GM23338 (cell line): Measurements from ENCODE around the gene EDEM2. TPM values are rescaled to one million over a fixed set of nuclear protein-coding genes. Genes with fewer than 3 reads are reported as not detected.
A peak's percentile ranks its signal among the peaks of the same experiment; 100 is the strongest.

ENCODE experiments used
- ATAC-seq: fragments of 200-7000 bp; cut with Tn5 transposase; 3 replicates; pipeline ENCODE4 v1.9.1; 2020
- DNase-seq: peaks from one replicate; pipeline ENCODE4 v3.0.0-alpha.2; 2015; ENCODE audit warnings: low spot score
- H2AFZ ChIP-seq: fragments of 200-600 bp; sonication (generic); 2 replicates; pipeline ENCODE4 v1.8.0; 2016; ENCODE audit warnings: antibody characterized with exemption, mild to moderate bottlenecking, moderate library complexity
- H3F3A ChIP-seq: fragments of 200-600 bp; sonication (generic); replicated peaks from 2 replicates; pipeline ENCODE4 v1.8.0; 2017; ENCODE audit warnings: antibody characterized with exemption, mixed run types, low read depth
- H3K27ac ChIP-seq: fragments of 200-600 bp; sonication (generic); 2 replicates; pipeline ENCODE4 v1.6.1; 2016; ENCODE audit warnings: low read depth
- H3K27me3 ChIP-seq: fragments of 200-600 bp; sonication (generic); 2 replicates; pipeline ENCODE4 v1.8.0; 2016; ENCODE audit warnings: mild to moderate bottlenecking, mixed run types, moderate library complexity; ENCODE audit not compliant: insufficient read depth
- H3K36me3 ChIP-seq: fragments of 200-600 bp; sonication (generic); 2 replicates; pipeline ENCODE4 v1.8.0; 2016; ENCODE audit warnings: mild to moderate bottlenecking; ENCODE audit not compliant: insufficient read depth
- H3K4me1 ChIP-seq: fragments of 200-600 bp; sonication (generic); 2 replicates; pipeline ENCODE4 v1.8.0; 2016; ENCODE audit warnings: mild to moderate bottlenecking, moderate library complexity; ENCODE audit not compliant: insufficient read depth
- H3K4me2 ChIP-seq: fragments of 200-600 bp; sonication (generic); 2 replicates; pipeline ENCODE4 v1.7.1; 2017; ENCODE audit warnings: mixed run types
- H3K4me3 ChIP-seq: fragments of 200-600 bp; sonication (generic); 2 replicates; pipeline ENCODE4 v1.6.1; 2016; ENCODE audit warnings: mixed run types
- H3K79me2 ChIP-seq: fragments of 200-600 bp; sonication (generic); replicated peaks from 2 replicates; pipeline ENCODE4 v1.8.0; 2017; ENCODE audit warnings: mild to moderate bottlenecking; ENCODE audit not compliant: insufficient read depth
- H3K9me2 ChIP-seq: fragments of 200-600 bp; sonication (generic); 2 replicates; pipeline ENCODE4 v1.8.0; 2017; ENCODE audit not compliant: insufficient read depth
- H4K20me1 ChIP-seq: fragments of 200-600 bp; sonication (generic); replicated peaks from 2 replicates; pipeline ENCODE4 v1.8.0; 2017; ENCODE audit warnings: mild to moderate bottlenecking; ENCODE audit not compliant: insufficient read depth
- H3K27ac Mint-ChIP-seq: 2 replicates; pipeline ENCODE4 v1.8.0; 2020; ENCODE audit warnings: inconsistent platforms, mild to moderate bottlenecking, moderate library complexity, mixed read lengths
- H3K27me3 Mint-ChIP-seq: 3 replicates; pipeline ENCODE4 v1.8.0; 2022; ENCODE audit warnings: low read depth, mild to moderate bottlenecking, moderate library complexity, mixed read lengths, inconsistent platforms; ENCODE audit not compliant: insufficient read depth, poor library complexity
- H3K36me3 Mint-ChIP-seq: 3 replicates; pipeline ENCODE4 v1.8.0; 2021; ENCODE audit warnings: low read depth, mild to moderate bottlenecking, inconsistent platforms, moderate library complexity, mixed read lengths
- H3K4me1 Mint-ChIP-seq: 3 replicates; pipeline ENCODE4 v1.8.0; 2020; ENCODE audit warnings: mild to moderate bottlenecking, inconsistent platforms, mixed read lengths
- H3K4me3 Mint-ChIP-seq: 3 replicates; pipeline ENCODE4 v1.8.0; 2021; ENCODE audit warnings: moderate library complexity, mild to moderate bottlenecking, inconsistent platforms, mixed read lengths
- H3K9me3 Mint-ChIP-seq: 3 replicates; pipeline ENCODE4 v1.8.0; 2020; ENCODE audit warnings: moderate library complexity, mild to moderate bottlenecking, inconsistent platforms, mixed read lengths
- CREB1 ChIP-seq: fragments of 250-450 bp; sonication (Bioruptor Pico); IDR thresholded peaks from 2 replicates; pipeline ENCODE4 v1.5.0; 2020; ENCODE audit warnings: low read depth, mild to moderate bottlenecking, moderate library complexity
- EZH2phosphoT487 ChIP-seq: fragments of 200-600 bp; sonication (generic); IDR thresholded peaks from one replicate; pipeline ENCODE4 v1.8.1; 2018; ENCODE audit warnings: antibody characterized with exemption; ENCODE audit not compliant: unreplicated experiment
- JUNB ChIP-seq: IDR thresholded peaks from one replicate; pipeline ENCODE4 v1.6.1; 2016; ENCODE audit warnings: antibody characterized with exemption; ENCODE audit not compliant: unreplicated experiment
- POLR2AphosphoS5 ChIP-seq: IDR thresholded peaks from 2 replicates; pipeline ENCODE4 v1.6.1; 2016; ENCODE audit warnings: antibody characterized with exemption, low read depth
- STAT1 ChIP-seq: IDR thresholded peaks from one replicate; pipeline ENCODE4 v1.6.1; 2016; ENCODE audit warnings: antibody characterized with exemption; ENCODE audit not compliant: unreplicated experiment
- ZNF331 ChIP-seq: fragments of 250-450 bp; sonication (Bioruptor Pico); IDR thresholded peaks from 2 replicates; pipeline ENCODE4 v1.5.0; 2020; ENCODE audit warnings: low read depth, mild to moderate bottlenecking, moderate library complexity
- long read RNA-seq: library from polyadenylated mRNA; unstranded; transcript quantifications from one replicate; pipeline ENCODE4 v2.0.0, GENCODE V29; 2020; ENCODE audit not compliant: unreplicated experiment
- polyA plus RNA-seq: library from polyadenylated mRNA; unstranded; fragments of >200 nt; fragmentation: Nextera tagmentation; extraction: Ambion mirVana; gene quantifications from 2 replicates; pipeline ENCODE4 v1.2.1, GENCODE V29; 2016
- total RNA-seq: library from RNA; depleted of rRNA; stranded (reverse); fragments of >200 nt; shearing (Covaris generic); gene quantifications from 2 replicates; pipeline ENCODE4 v1.2.3, GENCODE V29; 2014; rRNA removed
- TF ChIP-seq, protein P1 (sequence below): IDR thresholded peaks from 2 replicates; pipeline ENCODE4 v1.6.1; 2016; ENCODE audit warnings: antibody characterized with exemption
- TF ChIP-seq, protein P2 (sequence below), 2 experiments: fragments of 200-600 bp in 1 of 2; sonication (generic) in 1 of 2; conservative IDR thresholded peaks; 2 replicates each; pipeline versions ENCODE4 v1.5.1 to v1.6.1; 2016 to 2017; ENCODE audit warnings: antibody characterized with exemption in 2 of 2, low read depth in 2 of 2, mild to moderate bottlenecking in 2 of 2, moderate library complexity in 1 of 2
- TF ChIP-seq, protein P3 (sequence below): IDR thresholded peaks from one replicate; pipeline ENCODE4 v1.6.1; 2018; ENCODE audit warnings: antibody characterized with exemption; ENCODE audit not compliant: unreplicated experiment

Gene EDEM2, protein sequence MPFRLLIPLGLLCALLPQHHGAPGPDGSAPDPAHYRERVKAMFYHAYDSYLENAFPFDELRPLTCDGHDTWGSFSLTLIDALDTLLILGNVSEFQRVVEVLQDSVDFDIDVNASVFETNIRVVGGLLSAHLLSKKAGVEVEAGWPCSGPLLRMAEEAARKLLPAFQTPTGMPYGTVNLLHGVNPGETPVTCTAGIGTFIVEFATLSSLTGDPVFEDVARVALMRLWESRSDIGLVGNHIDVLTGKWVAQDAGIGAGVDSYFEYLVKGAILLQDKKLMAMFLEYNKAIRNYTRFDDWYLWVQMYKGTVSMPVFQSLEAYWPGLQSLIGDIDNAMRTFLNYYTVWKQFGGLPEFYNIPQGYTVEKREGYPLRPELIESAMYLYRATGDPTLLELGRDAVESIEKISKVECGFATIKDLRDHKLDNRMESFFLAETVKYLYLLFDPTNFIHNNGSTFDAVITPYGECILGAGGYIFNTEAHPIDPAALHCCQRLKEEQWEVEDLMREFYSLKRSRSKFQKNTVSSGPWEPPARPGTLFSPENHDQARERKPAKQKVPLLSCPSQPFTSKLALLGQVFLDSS
- total RNA-seq (20.7 and 25.3 TPM in 2 replicates), polyA plus RNA-seq (13.9 and 14.2 TPM in 2 replicates)
- long read RNA-seq, transcript EDEM2-202 (11 exons, 1,919 nt) = major isoform, 6 of 18 reads
- long read RNA-seq, partial matches to known transcripts = 3 of 18 reads
- long read RNA-seq, other reads (novel, unspliced or antisense) = 9 of 18 reads

DNA sequence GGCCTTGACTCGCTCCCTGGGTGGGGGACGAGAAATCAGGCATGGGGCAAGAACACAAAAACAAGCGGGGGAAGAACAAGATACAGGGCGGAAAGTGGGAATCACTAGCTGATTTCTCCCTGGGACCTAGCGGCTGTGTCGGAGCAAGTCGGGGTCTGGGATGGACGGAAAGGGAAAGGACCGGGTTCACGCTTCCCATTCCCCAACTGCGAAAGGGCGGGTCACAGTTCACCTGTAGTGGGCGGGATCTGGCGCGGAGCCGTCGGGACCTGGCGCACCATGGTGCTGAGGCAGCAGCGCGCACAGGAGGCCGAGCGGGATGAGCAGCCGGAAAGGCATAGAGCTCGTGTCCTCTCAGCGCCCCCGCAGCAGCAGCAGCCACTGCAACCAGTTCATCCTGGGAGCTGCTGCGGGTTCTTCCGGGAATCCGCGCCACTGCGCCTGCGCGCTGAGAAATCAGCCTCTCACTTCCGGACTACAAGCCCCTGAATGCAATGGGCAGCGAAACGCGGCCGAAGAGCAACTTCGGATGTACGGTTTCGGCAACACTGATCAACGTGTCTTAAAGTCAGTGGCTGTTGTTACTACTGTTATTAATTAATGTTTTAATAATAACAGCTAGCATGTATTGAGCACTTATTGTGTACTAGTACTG lies at the start of gene EDEM2:
EDEM2 (minus strand) TSS at position 417 of the 655 bp plus-strand sequence; CDS start at position 339, 78 bp downstream.
- Mint-ChIP-seq H3K9me3 (peaks cover 3% of the 10 kb centered on the region; the same call in 2 of the 3 replicates), H3K36me3 (peaks cover 4% of the 10 kb centered on the region; the same call in 1 of the 3 replicates), H3K4me3 (peak within 1 kb of the TSS; percentile 92), H3K27me3 (peaks cover 9% of the 10 kb centered on the region), H3K4me1 (peaks cover 16% of the 10 kb centered on the region), H3K27ac (peak within 1 kb of the TSS; percentile 92)
- no peaks in the 10 kb centered on the region for H3K79me2 ChIP-seq
- no peaks in the 10 kb centered on the region for H3K9me2 ChIP-seq
- H3F3A ChIP-seq = peaks cover 13% of the 10 kb centered on the region
- H3K27ac ChIP-seq = peak within 1 kb of the TSS; percentile 85
- TF ChIP-seq POLR2AphosphoS5 = peak; percentile 76
- TF ChIP-seq, protein P1, sequence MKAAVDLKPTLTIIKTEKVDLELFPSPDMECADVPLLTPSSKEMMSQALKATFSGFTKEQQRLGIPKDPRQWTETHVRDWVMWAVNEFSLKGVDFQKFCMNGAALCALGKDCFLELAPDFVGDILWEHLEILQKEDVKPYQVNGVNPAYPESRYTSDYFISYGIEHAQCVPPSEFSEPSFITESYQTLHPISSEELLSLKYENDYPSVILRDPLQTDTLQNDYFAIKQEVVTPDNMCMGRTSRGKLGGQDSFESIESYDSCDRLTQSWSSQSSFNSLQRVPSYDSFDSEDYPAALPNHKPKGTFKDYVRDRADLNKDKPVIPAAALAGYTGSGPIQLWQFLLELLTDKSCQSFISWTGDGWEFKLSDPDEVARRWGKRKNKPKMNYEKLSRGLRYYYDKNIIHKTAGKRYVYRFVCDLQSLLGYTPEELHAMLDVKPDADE = peak; percentile 95
- TF ChIP-seq, protein P2, sequence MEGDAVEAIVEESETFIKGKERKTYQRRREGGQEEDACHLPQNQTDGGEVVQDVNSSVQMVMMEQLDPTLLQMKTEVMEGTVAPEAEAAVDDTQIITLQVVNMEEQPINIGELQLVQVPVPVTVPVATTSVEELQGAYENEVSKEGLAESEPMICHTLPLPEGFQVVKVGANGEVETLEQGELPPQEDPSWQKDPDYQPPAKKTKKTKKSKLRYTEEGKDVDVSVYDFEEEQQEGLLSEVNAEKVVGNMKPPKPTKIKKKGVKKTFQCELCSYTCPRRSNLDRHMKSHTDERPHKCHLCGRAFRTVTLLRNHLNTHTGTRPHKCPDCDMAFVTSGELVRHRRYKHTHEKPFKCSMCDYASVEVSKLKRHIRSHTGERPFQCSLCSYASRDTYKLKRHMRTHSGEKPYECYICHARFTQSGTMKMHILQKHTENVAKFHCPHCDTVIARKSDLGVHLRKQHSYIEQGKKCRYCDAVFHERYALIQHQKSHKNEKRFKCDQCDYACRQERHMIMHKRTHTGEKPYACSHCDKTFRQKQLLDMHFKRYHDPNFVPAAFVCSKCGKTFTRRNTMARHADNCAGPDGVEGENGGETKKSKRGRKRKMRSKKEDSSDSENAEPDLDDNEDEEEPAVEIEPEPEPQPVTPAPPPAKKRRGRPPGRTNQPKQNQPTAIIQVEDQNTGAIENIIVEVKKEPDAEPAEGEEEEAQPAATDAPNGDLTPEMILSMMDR (conservative IDR thresholded peaks at IDR 0.05; ENCODE audit: low read depth in 2 of 2) = peak in 1 of 2 experiments; percentile 19; a peak in 2 of 4 replicates
- TF ChIP-seq STAT1 = no peak
- H3K4me3 ChIP-seq = peak within 1 kb of the TSS; percentile 95
- peaks cover 13% of the 10 kb centered on the region for H3K4me1 ChIP-seq
- DNase-seq = peak; percentile 96
- H3K4me2 ChIP-seq = peak within 1 kb of the TSS; percentile 77
- H4K20me1 ChIP-seq = no peaks in the 10 kb centered on the region; the same call in 1 of the 2 replicates
- peaks cover 4% of the 10 kb centered on the region; the same call in 1 of the 2 replicates for H3K36me3 ChIP-seq
- H2AFZ ChIP-seq = peak within 1 kb of the TSS; percentile 89
- ATAC-seq = peak; percentile 94
- H3K27me3 ChIP-seq = no peaks in the 10 kb centered on the region

DNA sequence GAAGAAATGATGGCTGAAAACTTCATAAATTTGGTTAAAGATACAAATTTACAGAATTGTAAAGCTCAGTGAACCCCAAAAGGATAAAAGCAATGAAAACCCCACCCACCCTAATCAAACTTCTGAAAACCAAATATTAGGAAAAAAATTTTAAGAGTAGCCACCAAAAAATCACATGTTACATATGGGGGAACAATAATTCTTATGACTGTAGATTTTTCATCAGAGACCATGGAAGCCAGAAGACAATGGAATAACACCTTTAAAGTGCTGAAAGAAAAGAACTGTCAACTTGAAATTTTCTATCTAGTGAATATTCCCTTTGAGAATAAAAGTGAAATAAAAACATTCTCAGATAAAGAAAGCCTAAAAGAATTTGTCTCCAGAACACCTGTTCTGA lies 49.2 kb upstream of the EDEM2 start:
- Histone ChIP-seq H3K36me3 (no peaks in the 10 kb centered on the region), H3F3A (no peaks in the 10 kb centered on the region), H3K4me1 (peaks cover 5% of the 10 kb centered on the region; the same call in 1 of the 2 replicates), H3K4me3 (no peak overlapping the region), H3K79me2 (no peaks in the 10 kb centered on the region), H3K9me2 (no peaks in the 10 kb centered on the region), H3K27me3 (no peaks in the 10 kb centered on the region), H3K4me2 (no peak overlapping the region), H4K20me1 (no peaks in the 10 kb centered on the region), H2AFZ (no peak overlapping the region), H3K27ac (no peak overlapping the region)
- no peak for ATAC-seq
- Mint-ChIP-seq H3K9me3 (peaks cover 49% of the 10 kb centered on the region), H3K27me3 (peaks cover 2% of the 10 kb centered on the region), H3K36me3 (peaks cover 18% of the 10 kb centered on the region; the same call in 2 of the 3 replicates), H3K27ac (no peak overlapping the region), H3K4me1 (peaks cover 12% of the 10 kb centered on the region), H3K4me3 (no peak overlapping the region)
- DNase-seq = no peak
- TF ChIP-seq JUNB = no peak
- TF ChIP-seq ZNF331 (CRISPR knock-in tag) = no peak
- TF ChIP-seq, protein P2 (conservative IDR thresholded peaks at IDR 0.05; ENCODE audit: low read depth in 2 of 2) = no peak
- TF ChIP-seq, protein P3, sequence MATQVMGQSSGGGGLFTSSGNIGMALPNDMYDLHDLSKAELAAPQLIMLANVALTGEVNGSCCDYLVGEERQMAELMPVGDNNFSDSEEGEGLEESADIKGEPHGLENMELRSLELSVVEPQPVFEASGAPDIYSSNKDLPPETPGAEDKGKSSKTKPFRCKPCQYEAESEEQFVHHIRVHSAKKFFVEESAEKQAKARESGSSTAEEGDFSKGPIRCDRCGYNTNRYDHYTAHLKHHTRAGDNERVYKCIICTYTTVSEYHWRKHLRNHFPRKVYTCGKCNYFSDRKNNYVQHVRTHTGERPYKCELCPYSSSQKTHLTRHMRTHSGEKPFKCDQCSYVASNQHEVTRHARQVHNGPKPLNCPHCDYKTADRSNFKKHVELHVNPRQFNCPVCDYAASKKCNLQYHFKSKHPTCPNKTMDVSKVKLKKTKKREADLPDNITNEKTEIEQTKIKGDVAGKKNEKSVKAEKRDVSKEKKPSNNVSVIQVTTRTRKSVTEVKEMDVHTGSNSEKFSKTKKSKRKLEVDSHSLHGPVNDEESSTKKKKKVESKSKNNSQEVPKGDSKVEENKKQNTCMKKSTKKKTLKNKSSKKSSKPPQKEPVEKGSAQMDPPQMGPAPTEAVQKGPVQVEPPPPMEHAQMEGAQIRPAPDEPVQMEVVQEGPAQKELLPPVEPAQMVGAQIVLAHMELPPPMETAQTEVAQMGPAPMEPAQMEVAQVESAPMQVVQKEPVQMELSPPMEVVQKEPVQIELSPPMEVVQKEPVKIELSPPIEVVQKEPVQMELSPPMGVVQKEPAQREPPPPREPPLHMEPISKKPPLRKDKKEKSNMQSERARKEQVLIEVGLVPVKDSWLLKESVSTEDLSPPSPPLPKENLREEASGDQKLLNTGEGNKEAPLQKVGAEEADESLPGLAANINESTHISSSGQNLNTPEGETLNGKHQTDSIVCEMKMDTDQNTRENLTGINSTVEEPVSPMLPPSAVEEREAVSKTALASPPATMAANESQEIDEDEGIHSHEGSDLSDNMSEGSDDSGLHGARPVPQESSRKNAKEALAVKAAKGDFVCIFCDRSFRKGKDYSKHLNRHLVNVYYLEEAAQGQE = no peak
- TF ChIP-seq STAT1 = no peak
- TF ChIP-seq CREB1 (CRISPR knock-in tag) = no peak
- no peak for TF ChIP-seq EZH2phosphoT487
- TF ChIP-seq, protein P1 = no peak
